ENCODE results near the gene LRRC3.
"Not testable (repeated sequence)": the region's sequence is repeated elsewhere in the genome, so short reads cannot be mapped to it uniquely, and the experiment has no call there.

LRRC3 gene

GRCh38 chr21:44473915-44474555, 18.7 kb downstream of the LRRC3 start:
- CTCF ChIA-PET = no interaction called here
- POLR2A ChIA-PET = no interaction called here

GRCh38 chr21:44475266-44475845, 20.0 kb downstream of the LRRC3 start:
- ChIA-PET CTCF (no interaction called here), POLR2A (no interaction called here)
- DNase-seq (ENCODE audit: extremely low spot score) = no peak
- no peak for TF ChIP-seq BHLHE40 (IDR thresholded peaks at IDR 0.05; ENCODE audit: borderline replicate concordance)
- TF ChIP-seq SP1 (IDR thresholded peaks at IDR 0.05) = no peak
- no peak for TF ChIP-seq HDGF (IDR thresholded peaks at IDR 0.05; ENCODE audit: borderline replicate concordance)
- TF ChIP-seq L3MBTL2 (conservative IDR thresholded peaks at IDR 0.05) = no peak
- no peak for TF ChIP-seq FOXM1 (IDR thresholded peaks at IDR 0.05; ENCODE audit: borderline replicate concordance)
- no peak for TF ChIP-seq CTBP1 (IDR thresholded peaks at IDR 0.05; ENCODE audit: borderline replicate concordance)
- TF ChIP-seq FOXK2 (IDR thresholded peaks at IDR 0.05) = no peak
- no peak for TF ChIP-seq PKNOX1 (IDR thresholded peaks at IDR 0.05)
- TF ChIP-seq LEF1 (IDR thresholded peaks at IDR 0.05; ENCODE audit: borderline replicate concordance) = no peak
- TF ChIP-seq TARDBP (IDR thresholded peaks at IDR 0.05) = no peak
- TF ChIP-seq FOXA1 (IDR thresholded peaks at IDR 0.05) = no peak
- no peak for TF ChIP-seq ELF4 (IDR thresholded peaks at IDR 0.05)
- TF ChIP-seq SUZ12 (IDR thresholded peaks at IDR 0.05) = no peak
- no peak for TF ChIP-seq NFRKB (IDR thresholded peaks at IDR 0.05)
- TF ChIP-seq ZNF384 (IDR thresholded peaks at IDR 0.05) = no peak
- TF ChIP-seq ARNT (IDR thresholded peaks at IDR 0.05) = no peak

More at GRCh38 chr21:44473915-44474555, 18.7 kb downstream of the LRRC3 start:
- TF ChIP-seq CTBP1 (IDR thresholded peaks at IDR 0.05; ENCODE audit: borderline replicate concordance) (no peak), NFRKB (IDR thresholded peaks at IDR 0.05) (no peak), L3MBTL2 (conservative IDR thresholded peaks at IDR 0.05) (no peak), ZNF384 (IDR thresholded peaks at IDR 0.05) (no peak), PKNOX1 (IDR thresholded peaks at IDR 0.05) (no peak), LEF1 (IDR thresholded peaks at IDR 0.05; ENCODE audit: borderline replicate concordance) (no peak), SUZ12 (IDR thresholded peaks at IDR 0.05) (no peak), BHLHE40 (IDR thresholded peaks at IDR 0.05; ENCODE audit: borderline replicate concordance) (no peak), FOXA1 (IDR thresholded peaks at IDR 0.05) (no peak), FOXK2 (IDR thresholded peaks at IDR 0.05) (no peak), ARNT (IDR thresholded peaks at IDR 0.05) (no peak), FOXM1 (IDR thresholded peaks at IDR 0.05; ENCODE audit: borderline replicate concordance) (no peak)
- no peak for DNase-seq (ENCODE audit: extremely low spot score)

GRCh38 chr21:44477131-44477530, 21.8 kb downstream of the LRRC3 start:
- ChIA-PET POLR2A (no interaction called here), CTCF (no interaction called here)
- TF ChIP-seq CTBP1 (IDR thresholded peaks at IDR 0.05; ENCODE audit: borderline replicate concordance) (no peak), SP1 (IDR thresholded peaks at IDR 0.05) (no peak), HDGF (IDR thresholded peaks at IDR 0.05; ENCODE audit: borderline replicate concordance) (no peak), ELF4 (IDR thresholded peaks at IDR 0.05) (no peak), ARNT (IDR thresholded peaks at IDR 0.05) (no peak), TARDBP (IDR thresholded peaks at IDR 0.05) (no peak), FOXK2 (IDR thresholded peaks at IDR 0.05) (no peak), ZNF384 (IDR thresholded peaks at IDR 0.05) (no peak), L3MBTL2 (conservative IDR thresholded peaks at IDR 0.05) (no peak), PKNOX1 (IDR thresholded peaks at IDR 0.05) (no peak), LEF1 (IDR thresholded peaks at IDR 0.05; ENCODE audit: borderline replicate concordance) (no peak), NFRKB (IDR thresholded peaks at IDR 0.05) (no peak)
- no peak for DNase-seq (ENCODE audit: extremely low spot score)

- CTCF ChIA-PET = no interaction called here
- POLR2A ChIA-PET = no interaction called here
- no peak for TF ChIP-seq SP1 (IDR thresholded peaks at IDR 0.05)
- no peak for TF ChIP-seq LEF1 (IDR thresholded peaks at IDR 0.05; ENCODE audit: borderline replicate concordance)
- TF ChIP-seq CTBP1 (IDR thresholded peaks at IDR 0.05; ENCODE audit: borderline replicate concordance) = no peak
- TF ChIP-seq TARDBP (IDR thresholded peaks at IDR 0.05) = no peak
- TF ChIP-seq FOXK2 (IDR thresholded peaks at IDR 0.05) = no peak
- TF ChIP-seq ARNT (IDR thresholded peaks at IDR 0.05) = no peak
- DNase-seq (ENCODE audit: extremely low spot score) = no peak
Observed at GRCh38 chr21:44477712-44478111, 22.4 kb downstream of the LRRC3 start.

GRCh38 chr21:44478124-44478800, 23.0 kb downstream of the LRRC3 start:
- TF ChIP-seq SUZ12 (IDR thresholded peaks at IDR 0.05) (no peak), ARNT (IDR thresholded peaks at IDR 0.05) (no peak), TARDBP (IDR thresholded peaks at IDR 0.05) (no peak), FOXM1 (IDR thresholded peaks at IDR 0.05; ENCODE audit: borderline replicate concordance) (no peak), SP1 (IDR thresholded peaks at IDR 0.05) (no peak)
- ChIA-PET POLR2A (no interaction called here), CTCF (no interaction called here)
- no peak for DNase-seq (ENCODE audit: extremely low spot score)

- DNase-seq (ENCODE audit: extremely low spot score) = no peak
- TF ChIP-seq FOXM1 (IDR thresholded peaks at IDR 0.05; ENCODE audit: borderline replicate concordance) (no peak), SUZ12 (IDR thresholded peaks at IDR 0.05) (no peak), FOXK2 (IDR thresholded peaks at IDR 0.05) (no peak), PKNOX1 (IDR thresholded peaks at IDR 0.05) (no peak), L3MBTL2 (conservative IDR thresholded peaks at IDR 0.05) (no peak), LEF1 (IDR thresholded peaks at IDR 0.05; ENCODE audit: borderline replicate concordance) (no peak), NFRKB (IDR thresholded peaks at IDR 0.05) (no peak), ARNT (IDR thresholded peaks at IDR 0.05) (no peak), TARDBP (IDR thresholded peaks at IDR 0.05) (no peak)
- POLR2A ChIA-PET = no interaction called here
- CTCF ChIA-PET = no interaction called here
Observed at GRCh38 chr21:44478801-44479167, 23.5 kb downstream of the LRRC3 start.

- CTCF ChIA-PET = interaction anchor here (1.2 to 1.3 kb wide), 2 partner anchors 18 to 25 kb away, joined by 3 read pairs; no protein-coding TSS in a partner anchor
- POLR2A ChIA-PET = interaction anchor here (0.5 to 0.8 kb wide), 2 partner anchors 24 to 459 kb away, joined by 3 read pairs; no protein-coding TSS in a partner anchor
- not testable (repeated sequence) for DNase-seq (ENCODE audit: extremely low spot score)
Observed at GRCh38 chr21:44479556-44480199, 24.4 kb downstream of the LRRC3 start.
